Non-pigmented ciliary epithelial cell (primary cell): Measurements from ENCODE around the gene TOMM20L.
"Not testable (repeated sequence)": the region's sequence is repeated elsewhere in the genome, so short reads cannot be mapped to it uniquely, and the experiment has no call there.

Source experiments
- DNase-seq: peaks from one replicate; pipeline ENCODE4 v3.0.0-alpha.2; 2010; ENCODE audit warnings: low read depth

TOMM20L gene

DNA sequence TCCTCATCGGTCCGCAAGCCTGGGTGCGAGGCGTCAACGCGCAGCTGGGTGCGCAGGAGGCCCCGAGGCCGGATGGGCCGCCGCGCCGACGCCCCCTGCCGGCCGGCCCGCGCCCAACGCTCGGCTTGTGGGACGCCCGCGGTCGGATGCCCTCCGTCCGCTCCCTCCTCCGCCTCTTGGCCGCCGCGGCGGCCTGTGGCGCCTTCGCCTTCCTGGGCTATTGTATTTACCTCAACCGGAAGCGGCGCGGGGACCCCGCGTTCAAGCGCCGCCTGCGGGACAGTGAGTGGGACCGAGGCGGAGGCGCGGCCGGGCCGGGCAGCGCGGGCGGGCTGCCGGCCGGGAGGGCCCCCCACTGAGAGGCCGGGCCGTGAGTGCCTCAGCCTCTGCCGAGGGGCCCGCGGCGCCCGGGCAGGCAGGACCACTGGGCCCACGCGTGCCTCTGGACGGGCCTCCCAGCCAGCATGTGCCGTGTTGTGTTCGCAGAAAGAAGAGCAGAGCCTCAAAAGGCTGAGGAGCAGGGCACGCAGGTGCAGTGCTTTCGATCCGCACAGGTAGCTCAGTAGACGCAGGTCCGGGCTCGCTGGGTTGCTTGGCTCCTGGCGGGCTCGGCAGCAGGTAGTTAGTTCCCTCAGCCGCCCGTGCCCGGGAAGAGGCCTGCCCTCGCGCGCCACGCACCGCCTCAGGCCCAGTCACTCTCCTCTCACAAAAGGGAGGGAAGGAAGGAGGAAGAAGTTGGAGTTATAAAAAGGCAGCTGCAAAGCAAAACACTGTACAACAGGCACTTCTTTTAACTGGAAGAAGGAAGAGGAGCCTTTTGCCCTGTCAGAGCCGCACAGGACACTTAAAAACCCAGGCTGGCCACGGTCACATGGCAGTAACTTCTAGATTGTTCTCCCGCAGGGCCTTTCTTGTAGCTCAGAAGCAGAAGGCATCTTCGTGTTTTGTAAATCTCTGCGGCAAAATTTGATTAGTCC lies at the start of gene TOMM20L:
TSS of gene TOMM20L (plus strand) at position 119 of the 977 bp plus-strand sequence. CDS start at position 147, 28 bp downstream.
- DNase-seq, result no peak

DNA sequence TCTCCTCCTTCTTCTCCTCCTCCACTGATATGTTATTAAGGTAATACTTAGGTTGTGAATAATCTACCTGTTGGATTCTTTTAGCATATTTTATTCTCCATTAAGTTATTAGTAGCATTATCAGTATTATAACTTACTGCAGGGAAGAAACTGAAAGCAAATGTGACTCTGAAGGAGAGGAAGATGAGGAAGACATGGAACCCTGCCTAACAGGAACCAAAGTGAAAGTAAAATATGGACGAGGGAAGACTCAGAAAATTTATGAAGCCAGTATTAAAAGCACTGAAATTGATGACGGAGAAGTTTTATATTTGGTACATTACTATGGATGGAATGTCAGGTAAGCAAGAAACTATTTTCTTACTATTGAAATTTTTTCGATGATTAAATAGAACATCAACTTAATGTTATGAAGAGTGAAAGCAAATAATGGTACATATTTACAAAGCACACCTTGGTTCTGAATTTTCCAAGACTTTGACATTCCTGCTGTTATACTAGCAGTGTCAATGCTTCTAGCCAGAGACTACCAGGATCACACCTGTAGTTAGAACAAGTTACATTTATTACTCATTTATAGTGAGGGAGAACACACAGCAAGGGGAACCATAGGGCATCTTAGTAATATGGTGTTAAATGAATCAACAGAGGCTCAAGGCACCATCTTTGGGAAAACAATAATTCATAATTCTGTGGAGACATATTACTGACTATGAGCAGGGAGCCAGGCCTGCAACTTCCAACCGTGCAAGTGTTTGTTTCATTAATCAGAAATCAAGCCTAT lies 42.0 kb upstream of the TOMM20L start:
- DNase-seq, result no peak

DNA sequence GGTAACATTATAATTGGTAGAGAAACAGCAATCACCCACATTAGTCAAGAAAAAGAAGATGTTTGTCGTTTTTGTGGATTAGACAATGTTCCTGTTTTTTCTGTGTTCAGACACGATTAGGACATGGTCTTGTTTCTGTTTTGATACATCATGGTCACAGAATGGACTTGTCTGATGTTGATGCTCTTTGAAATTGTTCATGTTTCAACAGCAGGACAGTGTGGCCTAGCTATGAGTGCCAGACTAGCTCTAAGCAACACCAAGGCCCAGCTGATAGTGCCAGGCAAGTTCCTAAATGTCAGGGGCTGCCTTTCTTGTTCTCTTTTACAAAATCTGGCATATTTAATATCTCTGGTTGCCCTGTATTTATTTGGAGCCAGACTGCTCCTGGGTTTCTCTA lies 40.9 kb upstream of the TOMM20L start:
- DNase-seq, result no peak

DNA sequence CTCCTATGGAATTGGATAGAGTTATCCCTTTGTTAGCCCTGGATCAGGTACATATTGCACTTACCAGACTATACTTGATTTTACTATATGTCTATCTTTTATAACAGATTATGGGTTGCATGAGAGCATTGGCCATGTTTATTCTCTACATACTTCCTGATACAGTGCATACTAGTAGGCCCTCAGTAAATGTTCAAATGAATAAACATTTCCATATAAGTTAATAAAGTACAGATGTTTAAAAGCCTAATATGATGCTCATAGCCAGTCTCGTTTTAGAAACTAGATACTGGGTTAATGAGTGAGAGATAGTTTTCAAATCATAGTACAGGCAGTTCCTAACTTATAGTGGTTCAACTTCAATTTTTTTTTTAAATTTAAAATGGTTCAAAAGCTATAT lies 39.5 kb upstream of the TOMM20L start:
- no peak for DNase-seq

DNA sequence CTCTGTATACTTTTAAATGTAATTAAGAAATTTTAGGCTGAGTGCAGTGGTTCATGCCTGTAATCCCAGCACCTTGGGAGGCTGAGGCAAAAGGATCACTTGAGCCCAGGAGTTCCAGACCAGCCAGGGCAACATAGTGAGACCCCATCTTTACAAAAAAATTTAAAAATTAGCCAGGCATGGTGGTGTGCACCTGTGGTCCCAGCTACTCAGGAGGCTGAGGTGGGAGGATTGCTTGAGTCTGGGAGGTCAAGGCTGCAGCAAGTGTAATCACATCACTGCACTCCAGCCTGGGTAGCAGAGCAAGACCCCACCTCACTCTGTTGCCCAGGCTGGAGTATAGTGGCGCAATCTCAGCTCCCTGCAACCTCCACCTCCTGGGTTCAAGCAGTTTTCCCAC lies 33.5 kb upstream of the TOMM20L start:
- not testable (repeated sequence) for DNase-seq

DNA sequence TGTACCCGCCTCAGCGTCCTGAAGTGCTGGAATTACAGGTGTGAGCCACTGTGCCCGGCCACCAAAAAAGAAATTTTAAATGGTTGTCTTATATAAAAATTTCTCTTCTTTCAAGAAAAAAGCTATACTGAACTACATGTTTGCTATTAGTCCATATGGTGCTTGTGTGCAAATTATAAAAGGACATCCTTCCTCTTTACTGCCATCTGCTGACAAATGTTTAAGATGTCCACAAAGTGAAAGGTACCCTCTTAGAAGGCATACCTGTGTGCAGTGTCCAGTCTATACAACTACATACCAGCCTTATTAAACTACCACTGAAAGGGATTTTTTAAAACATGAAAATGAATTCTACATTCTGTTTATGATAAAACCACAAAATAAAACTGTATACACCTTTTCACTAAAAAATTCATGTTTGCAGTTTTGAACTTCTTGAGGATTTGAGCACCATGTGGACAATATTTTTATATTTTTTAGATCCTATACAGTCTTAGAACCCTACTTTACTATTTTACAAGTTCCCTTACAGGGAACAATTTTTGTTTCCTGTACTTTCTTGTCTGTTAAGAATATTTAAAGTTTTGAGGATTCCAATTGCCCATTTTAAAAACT lies 32.8 kb upstream of the TOMM20L start:
- DNase-seq, result no peak

DNA sequence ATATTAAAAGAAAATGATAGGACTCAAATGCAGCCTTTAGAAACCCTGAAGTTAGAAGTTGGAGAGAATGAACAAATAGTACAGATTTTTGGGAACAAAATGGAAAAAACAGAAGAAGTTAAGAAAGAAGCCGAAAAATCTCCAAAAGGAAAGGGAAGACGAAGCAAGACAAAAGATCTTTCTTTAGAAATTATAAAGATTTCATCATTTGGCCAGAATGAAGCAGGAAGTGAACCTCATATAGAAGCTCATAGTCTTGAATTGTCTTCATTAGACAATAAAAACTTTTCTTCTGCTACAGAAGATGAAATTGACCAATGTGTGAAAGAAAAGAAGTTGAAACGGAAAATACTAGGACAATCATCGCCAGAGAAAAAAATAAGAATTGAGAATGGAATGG lies 31.4 kb upstream of the TOMM20L start:
- no peak for DNase-seq

DNA sequence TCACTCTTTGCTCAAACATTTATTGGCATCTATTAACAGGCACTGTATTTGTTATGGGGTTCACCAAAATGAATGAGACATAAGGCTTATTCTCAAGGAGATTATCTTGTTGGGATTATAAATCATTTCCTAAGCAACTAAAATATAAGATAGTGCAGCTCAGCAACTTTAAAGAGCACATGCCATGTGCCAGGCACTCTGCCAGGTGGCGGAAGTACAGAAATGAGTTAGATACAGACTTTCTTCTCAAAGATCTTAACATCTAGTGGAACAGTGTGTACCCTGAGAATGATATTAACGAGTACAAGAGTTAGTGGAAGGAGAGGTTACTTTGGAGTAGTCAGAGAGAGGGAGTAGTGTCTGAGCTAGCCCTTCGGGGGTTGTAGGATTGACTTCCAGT lies 28.4 kb upstream of the TOMM20L start:
- DNase-seq, result no peak

DNA sequence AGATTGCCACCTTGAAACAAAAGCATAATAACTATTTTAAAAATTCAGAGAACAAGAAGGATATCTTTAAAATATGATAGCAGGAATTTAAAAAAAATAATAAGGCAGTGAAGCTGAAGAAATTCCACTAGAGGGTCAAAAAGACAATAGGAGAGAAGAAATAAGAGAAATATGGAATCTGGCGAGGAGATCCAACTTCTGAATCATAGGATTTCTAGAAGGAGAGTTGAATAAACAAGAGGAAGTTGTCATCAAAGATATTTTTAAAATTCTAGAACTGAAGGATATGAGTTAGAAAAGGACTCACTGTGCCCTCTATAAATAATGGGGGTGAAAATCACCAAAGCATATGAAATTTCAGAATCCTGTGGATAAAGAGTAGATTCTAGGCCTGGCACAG lies 26.8 kb upstream of the TOMM20L start:
- DNase-seq, result no peak

DNA sequence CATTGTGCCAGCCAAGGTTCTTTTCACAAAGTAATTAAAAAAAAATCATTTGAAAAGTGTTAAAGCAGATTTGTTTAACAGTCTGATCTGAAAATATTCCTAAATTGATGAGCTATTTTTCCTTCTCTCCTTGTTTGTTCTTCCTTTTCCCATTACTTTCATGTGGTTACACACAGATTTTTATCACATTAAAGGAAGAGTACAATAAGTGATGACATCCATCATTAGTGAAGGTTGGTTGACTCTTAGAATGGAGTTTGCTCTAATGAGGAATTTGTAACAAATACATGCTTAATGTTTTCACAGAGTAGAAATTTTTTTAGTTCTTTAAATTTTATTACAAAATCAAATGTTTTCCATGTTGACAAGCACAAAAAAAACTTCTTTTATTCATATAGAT lies 18.9 kb upstream of the TOMM20L start:
- no peak for DNase-seq

DNA sequence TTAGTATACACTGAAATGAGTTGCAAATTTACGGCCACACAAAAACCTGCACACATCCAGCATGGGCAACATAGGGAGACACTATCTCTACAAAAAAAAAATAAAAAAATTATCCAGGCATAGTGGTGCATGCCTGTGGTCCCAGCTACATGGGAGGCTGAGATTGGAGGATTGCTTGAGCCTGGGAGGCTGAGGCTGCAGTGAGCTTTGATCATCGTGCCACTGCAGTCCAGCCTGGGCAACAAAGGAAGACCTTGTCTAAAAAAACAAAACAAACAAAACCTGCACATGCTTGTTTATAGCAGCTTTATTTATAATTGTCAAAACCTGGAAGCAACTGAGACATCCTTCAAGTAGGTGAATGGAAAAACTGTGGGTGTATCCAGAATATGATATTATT lies 4.9 kb upstream of the TOMM20L start:
- DNase-seq, result no peak

DNA sequence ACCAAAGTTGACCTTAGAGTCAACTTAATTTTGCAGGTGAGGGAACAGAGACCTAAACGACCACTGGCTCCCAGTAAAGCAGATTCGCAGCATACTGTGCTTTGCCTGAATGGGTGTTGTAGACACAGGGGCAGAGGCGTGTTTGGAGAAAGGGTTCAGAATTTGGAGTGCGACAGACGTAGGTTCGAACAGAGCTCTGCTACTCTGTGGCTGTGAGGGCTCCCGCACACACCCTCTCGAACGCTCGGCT lies 243 bp upstream of the TOMM20L start:
- no peak for DNase-seq

DNA sequence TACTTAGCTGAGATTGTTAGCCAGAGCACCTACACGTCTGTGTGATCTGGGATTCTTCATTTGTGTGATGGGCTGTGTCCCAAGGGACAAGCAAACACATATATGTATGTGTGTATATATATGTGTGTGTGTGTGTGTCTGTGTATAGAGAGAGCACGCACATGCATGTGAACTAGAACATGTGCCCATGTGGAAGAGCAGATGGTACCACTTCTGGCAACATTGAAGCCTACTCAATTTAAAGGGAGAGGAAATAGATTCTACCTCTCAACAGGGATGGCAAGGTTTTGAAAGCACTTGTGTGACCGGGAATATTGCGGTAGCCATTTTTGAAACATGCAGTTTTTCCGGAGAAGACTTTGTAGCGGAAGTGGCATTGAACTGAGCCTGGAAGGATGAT lies 1.4 kb downstream of the TOMM20L start:
- no peak for DNase-seq

DNA sequence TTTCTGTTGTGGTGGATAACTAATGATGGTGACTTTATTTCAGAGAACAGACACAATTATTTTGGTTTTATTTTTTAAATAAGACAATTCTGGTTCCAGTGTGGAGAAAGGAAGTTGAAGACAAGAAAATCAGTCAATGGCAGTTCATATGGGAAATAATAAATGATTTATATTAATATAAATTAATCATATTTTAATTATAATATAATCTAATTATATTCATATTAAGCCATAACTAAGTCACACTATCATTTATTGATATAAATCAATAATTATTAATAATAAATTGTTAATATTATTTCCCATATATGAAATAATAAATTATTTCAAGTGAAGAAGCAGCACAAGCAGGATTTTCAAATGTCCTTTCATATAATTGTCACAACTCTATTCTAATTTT lies 2.8 kb downstream of the TOMM20L start:
- no peak for DNase-seq

DNA sequence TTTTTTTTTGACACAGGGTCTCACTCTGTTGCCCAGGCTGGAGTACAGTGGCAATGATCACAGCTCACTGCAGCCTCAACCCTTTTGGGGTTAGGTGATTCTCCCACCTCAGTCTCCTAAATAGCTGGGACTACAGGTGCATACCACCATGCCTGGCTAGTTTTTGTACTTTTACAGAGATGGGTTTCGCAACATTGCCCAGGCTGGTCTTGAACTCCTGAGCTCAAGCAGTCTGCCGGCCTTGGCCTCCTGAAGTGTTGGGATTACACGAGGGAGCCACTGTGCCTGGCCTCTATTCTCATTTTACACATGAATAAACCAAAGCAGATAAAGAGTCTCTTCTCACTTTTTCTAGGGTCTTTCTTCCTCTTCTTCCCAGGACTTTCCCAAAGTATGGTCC lies 3.2 kb downstream of the TOMM20L start:
- DNase-seq, result no peak

DNA sequence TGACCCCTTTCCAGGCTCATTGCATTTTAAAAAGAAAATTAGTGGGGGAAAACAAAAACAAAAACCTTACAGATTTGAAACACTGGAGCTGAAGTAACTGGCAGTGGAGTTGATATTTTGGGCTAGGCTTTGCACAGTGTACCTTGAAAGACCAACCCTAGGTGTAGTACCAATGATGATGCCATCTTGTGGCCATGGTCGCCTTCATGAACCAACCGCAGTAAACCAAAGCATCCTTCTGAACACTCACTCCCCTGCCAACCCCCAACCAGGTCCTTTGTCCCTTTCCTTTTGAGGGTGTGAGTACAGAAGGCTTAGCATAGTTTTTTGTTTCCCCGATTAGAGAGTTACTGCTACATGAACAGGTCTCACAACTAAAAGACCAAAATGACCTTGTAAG lies 5.9 kb downstream of the TOMM20L start:
- DNase-seq, result no peak

DNA sequence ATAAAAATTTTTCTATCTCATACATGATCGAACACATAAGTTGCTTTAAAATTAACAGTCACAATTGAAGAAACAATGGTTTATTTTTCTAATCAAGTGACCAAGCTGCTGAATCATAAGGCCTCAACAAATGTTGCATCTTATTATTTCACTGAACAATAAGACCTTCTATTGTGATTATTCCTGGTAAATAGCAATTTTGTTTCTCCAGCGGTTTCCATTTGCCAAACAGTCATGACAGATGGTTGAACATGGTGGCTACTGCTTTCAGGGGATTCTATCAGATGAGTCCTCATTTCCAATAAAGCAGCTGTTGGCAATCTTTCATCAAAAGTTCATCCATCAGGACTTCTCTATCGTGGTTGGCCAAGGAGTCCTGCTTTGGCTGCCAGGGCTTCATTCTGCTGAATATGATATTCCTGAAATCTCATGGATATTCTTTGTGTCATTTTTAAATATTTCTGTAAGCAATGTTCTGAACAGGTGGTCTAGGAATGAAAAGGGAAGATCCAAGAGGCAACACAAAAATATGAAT lies 13.0 kb downstream of the TOMM20L start:
- DNase-seq, result no peak

DNA sequence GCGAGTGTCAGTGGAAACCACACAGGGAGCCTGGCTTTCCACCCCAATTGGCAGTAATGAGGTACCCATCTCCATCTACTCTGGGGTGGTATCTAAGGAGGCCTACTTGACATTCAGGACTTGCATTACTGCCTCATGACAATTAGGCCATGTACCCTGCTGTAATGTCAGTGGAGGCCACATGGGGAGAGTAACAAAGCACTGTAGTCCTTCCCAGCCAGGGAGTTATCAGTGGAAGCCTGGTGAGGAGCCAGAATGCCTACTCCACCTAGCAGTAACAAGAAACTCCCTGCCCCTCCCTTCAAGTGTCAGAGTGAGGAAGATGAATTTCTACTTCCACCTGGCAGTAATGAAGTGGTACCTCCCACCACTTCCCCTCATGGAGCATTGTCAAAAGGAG lies 19.1 kb downstream of the TOMM20L start:
- DNase-seq, result no peak

DNA sequence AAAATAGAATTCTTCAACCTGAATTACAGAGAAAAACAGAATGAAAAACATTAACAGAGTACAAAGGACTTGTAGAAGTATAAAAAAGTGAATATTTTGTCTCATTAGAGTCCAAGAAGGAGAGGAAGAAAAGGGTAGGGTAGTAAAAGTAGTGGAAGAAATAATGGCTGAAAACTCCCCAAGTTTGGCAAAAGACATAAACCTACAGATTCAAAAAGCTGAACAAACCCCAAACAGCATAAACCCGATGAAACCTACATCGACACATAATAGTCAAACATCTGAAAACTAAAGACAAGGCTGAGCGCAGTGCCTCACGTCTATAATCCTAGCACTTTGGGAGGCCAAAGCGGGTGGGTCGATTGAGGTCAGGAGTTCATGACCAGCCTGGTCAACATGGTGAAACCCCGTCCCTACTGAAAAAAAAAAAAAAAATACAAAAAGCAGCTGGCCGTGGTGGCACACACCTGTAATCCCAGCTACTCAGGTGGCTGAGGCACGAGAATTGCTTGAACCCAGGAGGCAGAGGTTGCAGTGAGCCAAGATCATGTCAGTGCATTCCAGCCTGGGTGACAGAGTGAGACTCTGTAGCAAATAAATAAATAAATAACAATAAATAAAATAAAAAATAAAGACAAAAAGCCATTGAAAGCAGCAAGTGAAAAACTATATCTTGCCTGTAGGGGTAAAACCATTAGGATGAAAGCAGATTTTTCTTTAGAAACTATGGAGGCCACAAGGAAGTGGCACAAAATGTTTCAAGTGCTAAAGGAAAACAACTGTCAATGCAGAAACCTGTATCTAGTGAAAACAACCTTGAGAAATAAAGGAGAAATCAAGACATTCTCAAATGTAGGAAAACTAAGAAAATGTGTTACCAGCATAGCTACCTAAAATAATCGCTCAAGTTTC lies 20.2 kb downstream of the TOMM20L start:
- DNase-seq, result no peak

DNA sequence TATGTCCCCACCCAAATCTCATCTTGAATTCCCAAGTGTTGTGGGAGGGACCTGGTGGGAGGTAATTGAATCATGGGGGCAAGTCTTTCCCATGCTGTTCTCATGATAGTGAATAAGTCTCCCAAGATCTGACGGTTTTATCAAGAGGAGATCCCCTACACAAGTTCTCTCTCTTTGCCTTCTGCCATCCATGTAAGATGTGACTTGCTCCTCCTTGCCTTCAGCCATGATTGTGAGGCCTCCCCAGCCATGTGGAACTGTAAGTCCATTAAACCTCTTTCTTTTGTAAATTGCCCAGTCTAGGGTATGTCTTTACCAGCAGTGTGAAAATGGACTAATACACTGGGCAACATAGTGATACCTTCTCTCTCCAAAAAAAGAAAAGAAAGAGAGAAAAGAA lies 21.2 kb downstream of the TOMM20L start:
- not testable (repeated sequence) for DNase-seq

DNA sequence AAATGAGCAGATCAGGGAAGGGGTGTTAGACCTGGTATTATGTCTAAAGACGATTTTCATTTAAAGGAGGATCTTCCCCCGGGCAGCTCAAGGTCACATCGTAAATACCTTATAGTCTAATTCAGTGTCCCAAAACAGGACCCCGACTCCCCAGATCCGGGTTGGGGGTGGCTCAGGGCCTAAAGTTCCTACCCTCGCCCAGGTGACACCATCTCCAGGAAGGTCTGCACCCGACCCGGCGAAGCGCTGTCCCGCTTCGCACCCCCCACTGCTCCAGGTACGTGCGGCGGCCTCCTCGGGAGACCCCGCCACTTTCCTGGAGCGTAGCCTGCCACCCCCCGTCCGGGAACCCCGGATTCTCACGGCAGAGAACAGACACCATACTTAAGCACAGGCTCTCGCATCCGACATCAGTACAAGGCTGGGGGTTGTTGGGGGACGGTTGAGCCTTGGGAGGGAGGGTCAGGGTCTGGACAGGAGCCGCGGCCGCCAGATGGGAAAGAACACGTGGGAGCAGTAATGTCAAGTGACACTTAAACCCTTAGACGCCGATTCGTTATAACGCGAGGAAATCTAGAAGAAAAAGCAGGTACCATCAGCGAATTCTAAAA lies 31.0 kb downstream of the TOMM20L start:
- DNase-seq, result peak; percentile 17
